SIG-M5 (cell line): Measurements from ENCODE around the gene RIPK1.
"Not testable (repeated sequence)": the region's sequence is repeated elsewhere in the genome, so short reads cannot be mapped to it uniquely, and the experiment has no call there.

Source experiments
- DNase-seq: peaks from one replicate; lab custom pipeline; 2025; lab: John Stamatoyannopoulos, UW

The RIPK1 gene

DNA sequence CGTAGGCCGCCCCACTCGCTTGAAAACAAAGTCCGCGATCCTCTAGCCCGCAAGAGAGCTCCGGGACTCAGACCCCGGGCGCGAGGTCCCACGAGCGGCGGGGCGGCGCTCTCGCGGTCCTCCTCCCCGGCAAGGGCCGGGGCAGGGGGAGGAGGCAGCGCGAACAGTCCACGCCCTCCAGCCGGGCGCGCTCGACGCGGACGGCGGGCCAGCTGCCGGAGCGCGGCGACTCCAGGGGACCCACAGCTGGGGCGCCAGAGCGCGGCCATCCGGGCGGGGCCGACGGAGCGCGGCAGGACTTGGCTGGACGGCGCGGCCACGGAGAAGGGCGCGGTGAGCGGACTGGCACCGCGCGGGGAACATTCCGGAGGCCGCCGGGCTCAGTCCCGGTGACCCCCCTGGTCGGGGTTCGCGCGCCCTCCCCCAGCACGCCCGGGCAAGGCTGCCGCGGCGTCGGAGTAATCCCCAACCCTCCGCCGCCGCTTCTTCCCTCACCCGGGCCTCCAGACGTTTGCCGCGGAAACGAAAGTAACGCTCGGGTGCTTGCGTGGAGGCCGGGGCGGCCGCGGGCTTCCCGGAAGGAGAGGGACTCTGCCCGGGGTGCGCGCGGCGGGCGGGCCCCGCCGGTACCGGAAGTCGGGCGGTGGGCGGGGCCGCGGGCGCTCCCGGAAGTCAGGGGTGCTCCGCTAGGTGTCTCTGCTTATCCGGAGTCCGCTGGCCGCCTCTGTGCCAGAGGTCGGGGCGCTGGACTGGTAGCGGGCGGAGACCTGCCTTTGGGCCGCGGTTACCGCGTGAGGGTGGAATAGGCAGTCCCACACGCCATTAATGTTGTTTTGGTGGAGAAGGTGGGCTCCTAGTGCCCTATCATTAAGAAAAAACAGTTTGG is at the start of gene RIPK1:
Gene RIPK1 (plus strand): TSS at position 166 of the 886 bp plus-strand sequence. CDS start 8,330 bp downstream, outside the sequence.
- DNase-seq: no peak

DNA sequence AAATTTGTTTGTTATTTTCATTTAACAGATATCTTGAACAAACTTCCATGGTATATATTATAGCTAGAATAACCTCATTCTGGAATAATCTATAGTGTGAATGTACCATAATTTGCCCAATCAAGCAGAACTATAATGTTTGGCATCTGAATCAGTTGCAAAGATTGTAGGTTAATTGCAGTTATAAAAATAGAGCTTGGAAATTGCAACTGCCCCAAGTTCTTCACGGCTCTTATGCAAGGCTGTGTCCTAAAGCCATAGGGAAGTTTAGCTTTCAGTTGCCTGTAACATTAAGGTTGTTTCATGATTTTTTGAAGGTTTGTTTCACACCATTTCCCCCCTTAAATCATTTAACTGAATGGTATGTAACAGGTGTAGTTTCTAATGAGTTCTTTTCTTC is 49.2 kb upstream of the RIPK1 start:
- DNase-seq: no peak

DNA sequence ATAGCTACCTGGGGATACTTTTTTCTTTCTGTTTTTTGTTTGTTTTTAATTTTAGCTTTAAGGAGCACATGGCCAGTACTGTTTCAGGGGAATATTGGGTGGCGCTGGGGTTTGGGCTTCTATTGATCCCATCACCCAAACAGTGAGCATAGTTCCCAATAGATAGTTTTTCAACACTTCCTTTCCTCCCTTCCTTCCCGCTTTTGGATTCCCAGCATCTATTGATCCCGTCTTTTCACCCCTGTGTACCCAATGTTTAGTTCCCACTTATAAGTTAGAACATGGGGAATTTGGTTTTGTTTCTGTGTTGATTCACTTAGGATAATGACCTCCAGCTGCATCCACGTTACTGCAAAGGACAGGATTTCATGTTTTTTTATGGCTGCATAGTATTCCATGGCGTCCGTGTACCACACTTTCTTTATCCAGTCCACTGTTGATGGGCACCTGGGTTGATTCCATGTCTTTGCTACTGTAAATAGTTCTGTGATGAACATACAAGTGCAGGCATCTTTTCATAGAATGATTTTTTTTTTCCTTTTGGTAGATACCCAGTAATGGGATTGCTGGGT is 48.5 kb upstream of the RIPK1 start:
- no peak for DNase-seq

DNA sequence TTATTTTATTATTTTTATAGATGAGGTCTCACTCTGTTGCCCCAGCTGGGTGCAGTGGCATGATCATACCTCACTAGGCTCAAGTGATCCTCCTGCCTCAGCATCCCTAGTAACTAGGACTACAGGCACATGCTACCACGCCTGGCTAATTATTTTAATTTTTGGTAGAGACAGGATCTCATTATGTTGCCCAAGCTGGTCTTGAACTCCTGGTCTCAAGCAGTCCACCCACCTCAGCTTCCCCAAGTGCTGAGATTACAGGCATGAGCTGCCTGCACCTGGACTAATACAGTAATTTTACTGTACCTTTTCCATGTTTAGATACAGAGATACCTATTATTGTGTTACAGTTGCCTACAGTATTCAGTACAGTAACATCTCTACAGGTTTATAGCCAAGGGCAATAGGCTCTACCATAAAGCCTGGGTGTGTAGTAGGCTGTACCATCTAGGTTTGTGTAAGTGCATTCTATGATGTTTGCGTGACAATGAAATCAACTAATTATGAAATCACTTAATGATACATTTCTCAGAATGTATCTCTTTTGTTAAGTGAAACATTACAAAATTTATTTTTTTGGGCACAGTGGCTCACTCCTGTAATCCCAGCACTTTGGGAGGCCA is 47.2 kb upstream of the RIPK1 start:
- DNase-seq: not testable (repeated sequence)

DNA sequence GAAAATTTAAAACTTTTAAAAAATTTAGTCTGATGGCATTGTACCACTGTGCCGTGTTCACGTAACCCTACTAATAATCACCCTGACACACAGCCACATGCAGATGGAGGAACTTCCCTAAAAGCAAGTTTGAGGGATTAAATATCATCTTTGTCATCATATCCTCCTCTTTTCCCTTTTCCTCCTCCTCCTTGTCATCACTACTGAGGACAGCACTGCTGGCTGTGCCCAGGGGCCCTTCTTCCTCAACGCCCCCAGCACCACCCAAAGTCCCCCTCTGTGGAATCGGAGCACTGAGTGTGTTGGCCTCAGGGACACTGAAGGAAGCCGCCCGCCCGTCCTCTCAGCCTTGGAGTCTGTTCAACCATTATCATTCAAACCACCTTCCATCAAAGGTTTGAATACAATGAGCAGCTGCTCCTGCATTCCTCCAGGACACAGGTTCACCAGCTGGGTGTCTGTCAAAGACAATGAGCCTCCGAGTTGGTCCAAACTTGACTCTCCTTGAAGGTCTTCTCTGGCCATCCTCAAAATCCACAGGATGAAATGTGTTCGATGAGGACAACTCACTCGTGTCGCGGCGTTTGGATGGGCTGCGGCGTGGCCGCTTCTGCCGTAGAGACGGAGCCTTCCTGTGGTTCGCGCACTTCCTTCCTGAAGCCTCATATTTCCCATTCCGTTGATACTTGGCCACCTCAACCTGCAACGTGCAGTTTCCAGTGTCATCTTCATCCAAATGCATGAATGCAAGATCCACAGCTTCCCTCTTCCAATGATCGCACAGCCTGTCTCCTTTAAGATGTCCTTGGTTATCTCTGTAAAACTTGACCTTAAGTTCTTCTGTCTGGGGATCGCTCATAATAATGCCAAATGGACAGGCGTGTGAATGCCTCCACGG is 45.3 kb upstream of the RIPK1 start:
- DNase-seq: no peak

DNA sequence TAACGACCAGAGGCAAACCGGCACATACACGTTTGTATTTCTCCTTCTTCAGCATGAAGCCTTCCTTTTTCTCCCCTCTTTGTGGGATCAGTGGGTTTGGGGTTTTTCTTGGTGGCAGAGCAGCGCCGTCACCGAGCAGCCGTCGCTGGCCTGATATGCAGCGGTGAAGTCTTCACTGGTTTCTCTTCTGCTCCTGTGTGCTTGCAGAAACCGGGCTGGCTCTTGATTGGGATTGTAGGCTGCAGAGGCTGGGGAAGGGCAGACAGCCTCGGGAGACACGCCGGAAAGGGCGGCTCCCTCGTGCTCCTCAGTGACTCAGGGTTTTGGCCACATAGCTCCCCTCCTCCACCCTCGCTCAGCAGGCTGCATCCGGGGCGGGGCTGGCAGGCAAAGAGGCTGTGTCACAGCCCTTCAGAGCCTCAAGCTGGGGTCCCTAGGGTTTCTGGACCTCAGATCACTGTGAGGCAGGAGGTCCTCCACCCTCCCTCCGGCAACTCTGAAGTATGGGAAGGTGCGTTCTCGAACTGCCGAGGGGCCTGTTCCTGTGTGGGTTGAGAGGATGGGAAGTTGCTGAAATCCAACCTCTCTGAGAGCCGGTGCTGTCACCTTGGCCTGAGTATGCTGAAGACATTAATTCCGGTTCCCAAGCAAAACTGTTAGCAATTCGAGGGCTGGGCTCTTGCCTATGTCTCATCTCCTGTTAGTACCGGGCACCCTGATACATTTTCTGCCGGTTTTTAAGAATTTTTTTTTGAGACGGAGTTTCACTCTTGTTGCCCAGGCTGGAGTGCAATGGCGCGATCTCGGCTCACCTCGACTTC is 44.4 kb upstream of the RIPK1 start:
- DNase-seq: peak; percentile 92

DNA sequence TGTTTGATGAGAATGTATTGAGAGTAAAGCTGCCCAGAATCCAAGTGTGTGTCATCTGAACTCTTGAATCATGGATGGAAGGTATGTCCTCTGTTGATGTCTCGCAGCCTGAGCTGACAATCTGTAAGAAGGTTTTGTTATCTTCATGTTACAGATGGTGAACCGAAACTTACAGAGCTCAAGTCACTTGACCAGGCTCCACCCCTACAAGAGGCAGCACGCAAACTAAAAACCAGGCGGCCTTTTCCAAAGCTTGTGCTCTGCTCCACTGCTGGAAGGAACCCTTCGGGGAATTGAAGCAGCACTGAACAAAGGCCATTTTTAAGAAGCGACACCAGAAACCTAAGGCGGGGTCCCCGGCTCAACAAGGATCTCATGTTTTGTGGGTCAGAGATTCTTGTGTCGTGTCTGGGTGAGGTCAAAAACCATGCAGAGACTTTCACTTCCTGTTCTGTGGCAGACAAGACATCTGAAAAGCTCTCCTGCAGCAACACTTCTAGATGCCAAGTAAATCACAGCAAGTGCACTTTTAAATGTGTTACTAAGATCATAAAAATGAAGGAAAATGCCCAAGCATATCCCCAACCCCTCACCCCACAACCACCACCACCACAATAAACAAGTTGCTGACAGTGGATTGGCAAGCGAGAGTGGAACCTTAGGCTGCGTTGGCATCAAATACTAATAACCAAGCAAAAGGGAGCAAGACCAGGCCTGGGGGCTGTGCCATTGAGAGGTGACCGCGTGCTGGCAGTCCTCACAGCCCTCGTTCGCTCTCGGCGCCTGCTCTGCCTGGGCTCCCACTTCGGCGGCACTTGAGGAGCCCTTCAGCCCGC is 41.3 kb upstream of the RIPK1 start:
- DNase-seq: no peak

DNA sequence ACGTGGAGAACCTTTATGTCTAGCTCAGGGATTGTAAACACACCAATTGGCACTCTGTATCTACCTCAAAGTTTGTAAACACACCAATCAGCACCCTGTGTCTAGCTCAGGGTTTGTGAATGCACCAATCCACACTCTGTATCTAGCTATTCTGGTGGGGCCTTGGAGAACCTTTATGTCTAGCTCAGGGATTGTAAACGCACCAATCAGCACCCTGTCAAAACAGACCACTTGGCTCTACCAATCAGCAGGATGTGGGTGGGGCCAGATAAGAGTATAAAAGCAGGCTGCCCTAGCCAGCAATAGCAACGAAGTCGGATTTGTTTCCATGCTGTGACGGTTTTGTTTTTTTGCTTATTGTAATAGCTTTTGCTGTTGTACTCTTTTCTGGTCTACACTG is 40.1 kb upstream of the RIPK1 start:
- DNase-seq: not testable (repeated sequence)

DNA sequence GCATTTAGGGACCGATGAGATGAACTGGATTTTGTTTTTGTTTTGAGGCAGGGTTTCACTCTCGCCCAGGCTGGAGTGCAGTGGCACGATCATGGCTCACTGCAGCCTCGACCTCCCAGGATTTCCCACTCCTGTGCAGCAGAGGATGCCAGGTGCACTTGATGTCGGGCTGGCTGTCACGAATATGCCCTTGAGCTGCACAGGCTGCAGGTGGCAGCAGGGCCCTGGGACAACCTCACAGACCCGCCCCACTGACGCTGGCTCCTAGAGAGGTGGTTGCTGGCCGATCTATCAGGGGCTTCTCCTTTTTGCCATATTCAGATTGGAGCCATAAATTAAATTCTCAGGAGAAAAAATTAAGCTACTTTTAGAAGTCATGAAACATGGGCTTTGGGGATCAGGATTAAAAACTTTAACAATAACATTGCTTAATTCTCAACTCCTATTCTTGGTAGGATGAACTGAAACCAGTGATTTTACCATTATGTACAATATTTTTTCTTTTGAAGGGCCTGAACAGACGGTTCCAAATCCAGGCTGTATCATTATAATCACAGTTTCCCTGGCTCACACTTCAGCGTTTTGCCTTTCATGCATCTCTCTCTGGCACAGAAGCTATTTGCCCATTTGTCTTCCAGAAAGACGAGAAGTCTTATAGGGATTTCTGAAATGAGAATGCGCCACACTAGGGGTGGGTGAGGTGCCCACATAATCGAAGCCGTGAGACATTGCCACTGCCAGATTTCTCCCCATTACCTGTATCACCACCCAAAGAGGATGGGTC is 36.2 kb upstream of the RIPK1 start:
- DNase-seq: no peak

DNA sequence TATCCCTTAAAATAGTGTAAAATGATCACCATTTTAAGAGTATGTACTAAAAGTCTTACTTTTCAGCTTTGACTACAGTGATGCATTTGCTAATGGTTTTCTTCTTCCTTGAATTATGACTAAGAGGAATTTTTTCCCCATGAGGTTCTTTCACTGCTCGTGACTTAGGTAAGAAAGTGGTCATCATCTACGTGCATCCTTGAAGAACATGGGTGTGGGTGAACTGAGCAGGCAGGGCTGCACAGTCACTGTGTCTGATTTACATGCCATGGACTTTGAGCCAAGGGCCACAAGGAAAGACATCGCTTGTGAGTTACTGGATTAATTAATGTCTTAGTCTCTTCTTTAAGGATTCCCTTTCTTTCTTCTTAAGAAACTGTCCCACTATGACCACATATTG is 35.3 kb upstream of the RIPK1 start:
- no peak for DNase-seq

DNA sequence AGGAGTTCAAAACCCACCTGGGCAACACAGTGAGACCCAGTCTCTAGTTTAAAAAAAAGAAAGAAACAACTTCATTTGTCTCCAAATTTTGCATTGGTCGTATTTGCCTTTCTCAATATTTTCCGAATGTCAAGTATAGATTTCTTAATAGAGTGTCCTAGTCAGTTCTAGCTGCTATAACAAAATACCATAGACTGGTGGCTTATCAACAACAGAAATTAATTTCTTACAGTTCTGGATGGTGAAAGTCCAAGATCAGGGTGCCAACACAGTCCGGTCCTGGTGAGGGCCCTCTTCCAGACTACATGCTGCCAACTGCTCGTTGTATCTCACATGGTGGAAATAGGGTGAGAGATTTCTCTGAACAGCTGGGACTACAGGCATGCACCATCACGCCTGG is 34.6 kb upstream of the RIPK1 start:
- DNase-seq: no peak

DNA sequence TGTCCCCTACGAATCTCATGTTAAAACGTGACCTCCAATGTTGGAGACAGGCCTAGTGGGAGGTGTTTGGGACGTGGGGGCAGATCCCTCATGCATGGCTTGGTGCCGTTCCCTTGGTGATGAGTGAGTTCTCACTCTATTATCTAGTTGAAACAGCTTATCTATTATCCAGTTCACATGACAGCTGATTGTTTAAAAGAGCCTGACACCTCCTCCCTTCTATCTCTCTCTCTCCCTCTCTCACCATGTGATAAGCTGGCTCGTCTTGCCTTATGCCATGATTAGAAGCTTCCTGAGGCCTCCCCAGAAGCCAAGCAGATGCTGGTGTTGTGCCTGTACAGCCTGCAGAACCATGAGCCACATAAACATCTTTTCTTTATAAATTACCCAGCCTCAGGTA is 32.9 kb upstream of the RIPK1 start:
- no peak for DNase-seq

DNA sequence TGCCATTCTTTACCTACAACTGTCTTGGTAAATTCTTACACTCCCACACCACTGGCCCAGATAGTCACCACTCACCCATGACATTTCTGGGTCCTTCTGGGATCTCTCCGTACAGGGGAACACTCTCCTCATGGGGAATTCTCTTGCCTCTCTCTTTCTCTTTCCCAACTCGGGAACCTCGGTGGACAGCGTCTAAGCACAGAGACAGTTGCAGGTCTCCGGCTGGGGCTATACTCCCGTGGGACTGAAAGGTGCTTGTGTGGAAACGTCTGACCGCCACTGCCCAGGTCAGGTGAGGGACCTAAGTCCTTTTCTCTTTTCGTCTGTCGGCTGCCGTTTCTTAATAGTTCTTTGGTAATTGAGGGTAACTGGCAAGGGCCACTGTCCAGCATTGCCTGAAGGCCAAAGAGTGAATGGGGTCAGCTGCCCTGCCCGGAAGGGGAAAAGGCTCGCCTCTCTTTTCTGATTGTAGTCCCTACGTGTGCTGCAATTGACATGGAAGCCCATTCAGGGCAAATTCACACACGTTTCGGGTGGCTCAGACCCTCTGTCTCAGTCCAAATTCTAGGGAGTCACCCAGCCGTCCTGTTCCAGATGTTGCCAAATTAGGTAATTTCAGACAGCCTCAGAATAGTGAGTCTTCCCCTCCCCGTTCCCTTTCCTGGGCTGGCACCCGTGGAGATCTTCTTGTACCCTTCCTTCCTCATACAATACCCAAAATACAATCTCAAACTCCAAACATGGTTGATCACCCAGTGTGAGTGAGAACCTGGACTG is 31.2 kb upstream of the RIPK1 start:
- no peak for DNase-seq

DNA sequence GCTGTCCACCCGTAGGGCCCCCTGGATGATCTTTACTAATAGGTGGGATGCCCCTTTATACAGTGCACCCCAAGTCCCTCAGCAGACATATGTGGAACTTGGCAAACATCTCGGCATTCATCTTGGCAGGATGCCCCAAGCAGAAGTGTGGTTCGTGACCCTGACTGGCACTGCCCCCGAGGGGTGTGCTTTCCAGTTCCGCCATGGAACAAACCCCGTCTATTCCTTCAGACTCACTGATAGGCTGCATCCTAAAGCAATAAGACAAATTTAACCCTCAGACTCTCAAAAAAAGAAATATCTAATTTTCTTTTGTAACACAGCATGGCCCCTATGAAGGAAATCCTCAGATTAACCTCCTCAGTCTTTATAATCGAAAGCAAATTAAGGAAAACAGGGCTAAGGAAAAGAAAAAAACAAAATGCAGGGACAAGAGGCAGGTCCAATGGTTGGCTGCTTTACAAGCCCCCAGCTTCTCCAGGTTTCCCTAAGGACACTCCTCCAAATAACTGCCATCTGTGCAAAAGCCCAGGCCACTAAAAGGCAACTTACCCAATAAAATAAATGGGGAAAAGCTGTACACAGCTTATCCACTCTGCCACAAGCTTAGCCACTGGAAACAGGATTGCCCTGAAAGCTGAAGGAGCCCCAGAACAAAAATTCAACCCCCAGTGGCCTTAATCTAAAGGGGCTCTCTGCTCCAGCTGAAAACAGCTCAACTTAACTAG is 30.5 kb upstream of the RIPK1 start:
- no peak for DNase-seq

DNA sequence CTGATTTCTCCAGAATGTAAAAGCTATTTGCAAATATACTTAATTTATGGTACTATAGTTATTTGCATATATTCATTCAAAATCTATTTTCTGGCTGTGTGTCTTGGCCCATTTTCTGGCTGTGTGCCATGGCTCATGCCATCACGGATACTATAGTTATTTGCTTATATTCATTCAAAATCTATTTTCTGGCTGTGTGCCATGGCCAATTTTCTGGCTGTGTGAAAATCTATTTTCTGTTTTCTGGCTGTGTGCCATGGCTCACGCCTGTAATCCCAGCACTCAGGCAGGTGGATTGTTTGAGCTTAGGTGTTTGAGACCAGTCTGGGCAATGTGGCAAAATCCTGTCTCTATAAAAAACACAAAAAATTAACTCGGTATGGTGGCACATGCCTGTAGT is 28.9 kb upstream of the RIPK1 start:
- DNase-seq: no peak

DNA sequence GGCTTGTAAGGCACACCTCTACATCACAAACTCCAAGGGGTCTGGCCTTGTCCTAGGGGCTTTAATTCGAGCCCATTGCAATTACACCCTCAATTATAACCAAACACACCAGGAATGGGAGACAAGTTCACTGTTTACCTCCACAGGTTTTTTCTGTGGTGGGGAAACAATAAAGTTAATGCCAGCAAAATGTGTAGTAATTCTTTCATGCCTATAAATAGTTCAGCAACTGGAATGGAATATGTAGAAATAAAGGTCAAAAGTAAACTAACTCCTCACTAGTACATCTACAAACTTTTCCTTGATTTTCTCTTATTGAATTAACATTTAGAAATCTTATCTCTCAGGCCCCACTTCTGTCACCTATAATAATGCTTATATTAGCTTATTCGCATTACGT is 27.1 kb upstream of the RIPK1 start:
- no peak for DNase-seq

DNA sequence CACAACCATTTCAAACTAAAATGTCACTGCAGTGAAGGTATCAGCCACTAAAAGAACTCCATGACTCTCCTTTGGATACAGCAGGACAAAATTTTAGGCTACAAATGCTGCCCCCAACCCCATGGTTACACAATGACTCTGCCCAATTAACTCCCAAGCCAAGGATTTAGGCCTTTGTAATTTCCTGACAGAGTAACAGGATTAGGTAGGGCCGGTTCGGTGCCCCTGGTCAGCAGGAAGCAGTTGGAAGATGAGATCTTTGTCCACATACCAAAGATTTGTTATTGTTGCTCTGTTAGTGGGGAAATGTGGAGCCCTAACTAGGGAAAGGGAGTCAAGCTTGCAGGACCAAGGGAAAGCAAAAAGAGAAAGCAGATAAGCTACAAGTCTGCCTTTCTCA is 26.7 kb upstream of the RIPK1 start:
- DNase-seq: no peak

DNA sequence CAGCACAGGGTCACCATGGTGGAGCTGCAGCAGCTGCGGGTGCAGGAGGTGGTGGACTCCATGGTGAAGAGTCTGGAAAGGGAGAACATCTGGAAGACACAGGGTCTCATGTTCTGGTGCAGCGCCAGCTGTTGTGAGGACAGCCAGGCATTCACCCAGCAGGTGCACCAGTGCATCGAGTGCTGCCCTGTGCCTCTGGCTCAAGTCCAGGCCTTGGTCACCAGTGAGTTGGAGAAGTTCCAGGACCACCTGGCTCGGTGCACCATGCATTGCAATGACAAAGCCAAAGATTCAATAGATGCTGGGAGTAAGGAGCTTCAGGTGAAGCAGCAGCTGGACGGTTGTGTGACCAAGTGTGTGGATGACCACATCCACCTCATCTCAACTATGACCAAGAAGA is 22.9 kb upstream of the RIPK1 start:
- no peak for DNase-seq
